ENCODE measurements around the gene SLC38A7.
"Not testable (repeated sequence)": the region's sequence is repeated elsewhere in the genome, so short reads cannot be mapped to it uniquely, and the experiment has no call there.

The SLC38A7 gene

GRCh38 chr16:58699151-58699550, 14.6 kb upstream of the SLC38A7 start:
- no peaks in the 10 kb centered on the region for H3K9me3 Mint-ChIP-seq
- CTCF ChIA-PET, result interaction anchor here (1.0 kb wide), 1 partner anchor 38 kb away, joined by 3 read pairs; no protein-coding TSS in a partner anchor
- H3K36me3 Mint-ChIP-seq, result no peaks in the 10 kb centered on the region
- H3K27ac Mint-ChIP-seq, result peak overlapping the region; percentile 19
- peaks cover 5% of the 10 kb centered on the region for H3K4me1 Mint-ChIP-seq
- peaks cover 3% of the 10 kb centered on the region for H3K27me3 Mint-ChIP-seq
- H3K4me3 Mint-ChIP-seq, result no peak overlapping the region
- no peak for DNase-seq

GRCh38 chr16:58695368-58695767, 10.8 kb upstream of the SLC38A7 start:
- H3K27me3 Mint-ChIP-seq, result peaks cover 7% of the 10 kb centered on the region
- CTCF ChIA-PET, result no interaction called here
- H3K27ac Mint-ChIP-seq, result no peak overlapping the region
- peaks cover 3% of the 10 kb centered on the region for H3K9me3 Mint-ChIP-seq
- no peak for DNase-seq
- H3K4me1 Mint-ChIP-seq, result peaks cover 5% of the 10 kb centered on the region
- no peaks in the 10 kb centered on the region for H3K36me3 Mint-ChIP-seq
- H3K4me3 Mint-ChIP-seq, result no peak overlapping the region

- no peak overlapping the region for H3K27ac Mint-ChIP-seq
- H3K9me3 Mint-ChIP-seq, result peaks cover 3% of the 10 kb centered on the region
- no peaks in the 10 kb centered on the region for H3K4me1 Mint-ChIP-seq
- no peak overlapping the region for H3K4me3 Mint-ChIP-seq
- peaks cover 7% of the 10 kb centered on the region for H3K27me3 Mint-ChIP-seq
- CTCF ChIA-PET, result no interaction called here
- no peak for DNase-seq
- H3K36me3 Mint-ChIP-seq, result no peaks in the 10 kb centered on the region
Measured at GRCh38 chr16:58692450-58692849, 7.9 kb upstream of the SLC38A7 start.

- H3K27me3 Mint-ChIP-seq, H3K9me3 Mint-ChIP-seq, H3K27ac Mint-ChIP-seq, CTCF ChIA-PET, H3K4me3 Mint-ChIP-seq, DNase-seq, H3K36me3 Mint-ChIP-seq: not testable (repeated sequence)
- peaks cover 20% of the 10 kb centered on the region for H3K4me1 Mint-ChIP-seq
Measured at GRCh38 chr16:58686985-58687706, 2.6 kb upstream of the SLC38A7 start.

GRCh38 chr16:58685084-58685449, 497 bp upstream of the SLC38A7 start:
- H3K27me3 Mint-ChIP-seq, result no peaks in the 10 kb centered on the region
- H3K27ac Mint-ChIP-seq, result peak overlapping the region; percentile 77
- peak overlapping the region; percentile 85 for H3K4me3 Mint-ChIP-seq
- peaks cover 20% of the 10 kb centered on the region for H3K4me1 Mint-ChIP-seq
- no peak for DNase-seq
- no peaks in the 10 kb centered on the region for H3K9me3 Mint-ChIP-seq
- CTCF ChIA-PET, result interaction anchor here (0.8 to 1.8 kb wide), 4 partner anchors 48 to 173 kb away, joined by 3 to 9 read pairs (median 5); no protein-coding TSS in a partner anchor
- no peaks in the 10 kb centered on the region for H3K36me3 Mint-ChIP-seq

- no peak for DNase-seq
- Mint-ChIP-seq H3K27me3 (no peaks in the 10 kb centered on the region), H3K27ac (peak overlapping the region; percentile 77), H3K4me1 (peaks cover 20% of the 10 kb centered on the region), H3K9me3 (no peaks in the 10 kb centered on the region), H3K36me3 (no peaks in the 10 kb centered on the region), H3K4me3 (peak overlapping the region; percentile 85)
- CTCF ChIA-PET, result interaction anchor here (0.5 to 1.8 kb wide), 6 partner anchors 51 to 189 kb away, joined by 3 to 9 read pairs (median 3); no protein-coding TSS in a partner anchor
Measured at GRCh38 chr16:58684001-58684353, 593 bp downstream of the SLC38A7 start.

GRCh38 chr16:58679763-58680162, 4.8 kb downstream of the SLC38A7 start:
- Mint-ChIP-seq H3K4me1 (peaks cover 19% of the 10 kb centered on the region), H3K4me3 (no peak overlapping the region), H3K27me3 (no peaks in the 10 kb centered on the region), H3K9me3 (no peaks in the 10 kb centered on the region), H3K36me3 (peaks cover 2% of the 10 kb centered on the region), H3K27ac (no peak overlapping the region)
- CTCF ChIA-PET, result interaction anchor here (1.5 to 2.4 kb wide), 2 partner anchors 76 to 180 kb away, joined by 3 to 14 read pairs; partner anchors contain the start of gene NDRG4
- no peak for DNase-seq

GRCh38 chr16:58678716-58679115, 5.9 kb downstream of the SLC38A7 start:
- no peak overlapping the region for H3K27ac Mint-ChIP-seq
- H3K4me1 Mint-ChIP-seq, result peaks cover 11% of the 10 kb centered on the region
- CTCF ChIA-PET, result interaction anchor here (2.4 kb wide), 1 partner anchor 77 kb away, joined by 14 read pairs; no protein-coding TSS in a partner anchor
- peaks cover 2% of the 10 kb centered on the region for H3K36me3 Mint-ChIP-seq
- H3K4me3 Mint-ChIP-seq, result no peak overlapping the region
- no peak for DNase-seq
- H3K9me3 Mint-ChIP-seq, result no peaks in the 10 kb centered on the region
- no peaks in the 10 kb centered on the region for H3K27me3 Mint-ChIP-seq

GRCh38 chr16:58678269-58678668, 6.3 kb downstream of the SLC38A7 start:
- CTCF ChIA-PET, result interaction anchor here (2.4 kb wide), 1 partner anchor 78 kb away, joined by 14 read pairs; no protein-coding TSS in a partner anchor
- Mint-ChIP-seq H3K27me3 (no peaks in the 10 kb centered on the region), H3K4me1 (peaks cover 7% of the 10 kb centered on the region), H3K27ac (no peak overlapping the region), H3K4me3 (no peak overlapping the region), H3K9me3 (no peaks in the 10 kb centered on the region), H3K36me3 (peaks cover 2% of the 10 kb centered on the region)
- no peak for DNase-seq

- H3K36me3 Mint-ChIP-seq, result peaks cover 2% of the 10 kb centered on the region
- CTCF ChIA-PET, result no interaction called here
Measured at GRCh38 chr16:58670946-58671583, 13.5 kb downstream of the SLC38A7 start.

GRCh38 chr16:58670177-58670576, 14.4 kb downstream of the SLC38A7 start:
- H3K27ac Mint-ChIP-seq, result no peak overlapping the region
- no peak overlapping the region for H3K4me3 Mint-ChIP-seq
- no peak for DNase-seq
- H3K4me1 Mint-ChIP-seq, result no peaks in the 10 kb centered on the region
- no peaks in the 10 kb centered on the region for H3K27me3 Mint-ChIP-seq
- H3K9me3 Mint-ChIP-seq, result no peaks in the 10 kb centered on the region
- H3K36me3 Mint-ChIP-seq, result peaks cover 2% of the 10 kb centered on the region
- CTCF ChIA-PET, result interaction anchor here (0.6 kb wide), 2 partner anchors 8 to 86 kb away, joined by 3 read pairs; no protein-coding TSS in a partner anchor

More at GRCh38 chr16:58670946-58671583, 13.5 kb downstream of the SLC38A7 start:
- H3K9me3 Mint-ChIP-seq, result no peaks in the 10 kb centered on the region
- no peak for DNase-seq
- H3K4me3 Mint-ChIP-seq, result no peak overlapping the region
- H3K27me3 Mint-ChIP-seq, result no peaks in the 10 kb centered on the region
- H3K4me1 Mint-ChIP-seq, result no peaks in the 10 kb centered on the region
- H3K27ac Mint-ChIP-seq, result no peak overlapping the region

- no peaks in the 10 kb centered on the region for H3K9me3 Mint-ChIP-seq
- DNase-seq, result no peak
- no peak overlapping the region for H3K27ac Mint-ChIP-seq
- H3K36me3 Mint-ChIP-seq, result peaks cover 2% of the 10 kb centered on the region
- H3K27me3 Mint-ChIP-seq, result peaks cover 3% of the 10 kb centered on the region
- H3K4me3 Mint-ChIP-seq, result no peak overlapping the region
- CTCF ChIA-PET, result no interaction called here
- H3K4me1 Mint-ChIP-seq, result no peaks in the 10 kb centered on the region
Measured at GRCh38 chr16:58665200-58665599, 19.4 kb downstream of the SLC38A7 start.

GRCh38 chr16:58661199-58661830, 23.3 kb downstream of the SLC38A7 start:
- H3K36me3 Mint-ChIP-seq, result no peaks in the 10 kb centered on the region
- H3K27me3 Mint-ChIP-seq, result peaks cover 20% of the 10 kb centered on the region
- H3K4me1 Mint-ChIP-seq, result no peaks in the 10 kb centered on the region
- no peaks in the 10 kb centered on the region for H3K9me3 Mint-ChIP-seq
- peak; percentile 24 for DNase-seq
- CTCF ChIA-PET, result interaction anchor here (0.6 to 2.1 kb wide), 7 partner anchors 38 to 324 kb away, joined by 3 to 5 read pairs (median 4); no protein-coding TSS in a partner anchor
- no peak overlapping the region for H3K4me3 Mint-ChIP-seq
- no peak overlapping the region for H3K27ac Mint-ChIP-seq

GRCh38 chr16:58659911-58660310, 24.7 kb downstream of the SLC38A7 start:
- H3K36me3 Mint-ChIP-seq, DNase-seq, H3K27ac Mint-ChIP-seq, H3K4me3 Mint-ChIP-seq, H3K9me3 Mint-ChIP-seq, H3K4me1 Mint-ChIP-seq: not testable (repeated sequence)
- H3K27me3 Mint-ChIP-seq, result peaks cover 22% of the 10 kb centered on the region
- CTCF ChIA-PET, result interaction anchor here (1.5 kb wide), 1 partner anchor 96 kb away, joined by 4 read pairs; no protein-coding TSS in a partner anchor

Data from activated naive CD4-positive, alpha-beta T cell treated with anti-CD3 and anti-CD28 coated beads, Interleukin-2, amount 10 ng/mL, durations not matched to agents 7 days and 5 days (primary cell).